ENCODE results near the gene NLRP3.

DNA sequence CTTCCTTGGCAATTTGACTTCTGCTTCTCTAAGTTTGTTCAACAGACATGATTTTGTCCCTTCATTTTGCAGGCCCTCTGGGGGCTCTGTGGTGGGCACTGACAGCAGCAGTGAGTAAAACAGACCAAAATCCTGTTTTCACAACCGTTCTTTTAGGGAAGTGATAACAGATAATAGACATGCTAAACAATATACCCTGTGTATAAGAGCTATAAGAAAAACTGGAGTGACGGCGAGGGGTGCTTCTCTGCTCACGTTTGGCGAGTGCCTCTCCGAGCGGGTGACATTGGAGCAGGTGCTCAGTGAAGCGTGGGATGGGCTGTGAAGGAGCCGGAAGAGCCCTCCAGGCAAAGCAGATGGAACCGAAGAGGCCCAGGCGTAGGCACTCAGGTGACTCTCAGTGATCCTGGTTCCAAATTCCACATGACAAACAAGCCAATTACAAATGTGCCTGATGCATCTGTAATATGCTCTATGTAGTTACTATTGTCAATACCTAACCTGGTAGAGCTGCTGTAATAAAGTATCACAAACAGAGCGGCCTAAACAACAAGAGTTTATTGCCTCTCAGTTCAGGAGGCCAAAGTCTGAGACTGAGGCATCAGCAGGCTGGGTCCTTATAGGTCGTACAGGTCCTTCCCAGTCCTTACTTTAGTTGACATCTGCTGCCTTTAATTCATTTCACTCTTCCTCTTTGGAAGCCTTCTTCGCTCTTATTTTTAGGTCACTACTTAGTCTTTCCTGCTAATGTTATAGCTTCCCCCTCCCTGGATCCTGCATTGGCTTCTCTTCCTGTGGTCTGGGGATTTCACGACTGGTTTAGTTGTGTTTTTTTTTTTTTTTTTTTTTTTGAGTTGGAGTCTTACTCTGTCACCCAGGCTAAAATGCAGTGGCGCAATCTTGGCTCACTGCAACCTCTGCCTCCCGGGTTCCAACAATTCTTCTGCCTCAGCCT lies 21.9 kb downstream of the NLRP3 start:
- TF ChIP-seq CTCF (IDR thresholded peaks at IDR 0.05) (no peak), POLR2AphosphoS5 (IDR thresholded peaks at IDR 0.05) (peak in 2 of 3 donors; percentile 6 to 35), POLR2A (IDR thresholded peaks at IDR 0.05) (no peak)
